ENCODE results near the gene BCS1L.

BCS1L gene

GRCh38 chr2:218623366-218623705 lies 36.1 kb upstream of the BCS1L start:
- POLR2A ChIA-PET: interaction anchor here (1.2 kb wide), 1 partner anchor 16 kb away, joined by 3 read pairs; the partner anchor contains the start of gene PLCD4
- TF ChIP-seq ELF4 (IDR thresholded peaks at IDR 0.05) (no peak), BHLHE40 (IDR thresholded peaks at IDR 0.05; ENCODE audit: borderline replicate concordance) (no peak), FOXA1 (IDR thresholded peaks at IDR 0.05) (no peak), LEF1 (IDR thresholded peaks at IDR 0.05; ENCODE audit: borderline replicate concordance) (no peak), ARNT (IDR thresholded peaks at IDR 0.05) (no peak), FOXK2 (IDR thresholded peaks at IDR 0.05) (no peak), NFRKB (IDR thresholded peaks at IDR 0.05) (no peak), FOXM1 (IDR thresholded peaks at IDR 0.05; ENCODE audit: borderline replicate concordance) (no peak)
- DNase-seq (ENCODE audit: extremely low spot score): no peak
- CTCF ChIA-PET: no interaction called here

- ChIA-PET CTCF (no interaction called here), POLR2A (no interaction called here)
- no peak for TF ChIP-seq FOXK2 (IDR thresholded peaks at IDR 0.05)
- TF ChIP-seq BHLHE40 (IDR thresholded peaks at IDR 0.05; ENCODE audit: borderline replicate concordance): no peak
- TF ChIP-seq PKNOX1 (IDR thresholded peaks at IDR 0.05): no peak
- no peak for TF ChIP-seq TARDBP (IDR thresholded peaks at IDR 0.05)
- TF ChIP-seq FOXA1 (IDR thresholded peaks at IDR 0.05): no peak
- TF ChIP-seq NFRKB (IDR thresholded peaks at IDR 0.05): no peak
- TF ChIP-seq FOXM1 (IDR thresholded peaks at IDR 0.05; ENCODE audit: borderline replicate concordance): no peak
- no peak for TF ChIP-seq SP1 (IDR thresholded peaks at IDR 0.05)
- no peak for TF ChIP-seq ZNF384 (IDR thresholded peaks at IDR 0.05)
- no peak for TF ChIP-seq L3MBTL2 (conservative IDR thresholded peaks at IDR 0.05)
- no peak for TF ChIP-seq HDGF (IDR thresholded peaks at IDR 0.05; ENCODE audit: borderline replicate concordance)
- no peak for DNase-seq (ENCODE audit: extremely low spot score)
Measured at GRCh38 chr2:218626369-218626768, 33.1 kb upstream of the BCS1L start.

- POLR2A ChIA-PET: no interaction called here
- CTCF ChIA-PET: interaction anchor here (0.6 kb wide), 1 partner anchor 100 kb away, joined by 3 read pairs; no protein-coding TSS in a partner anchor
- no peak for DNase-seq (ENCODE audit: extremely low spot score)
- TF ChIP-seq FOXM1 (IDR thresholded peaks at IDR 0.05; ENCODE audit: borderline replicate concordance): no peak
Measured at GRCh38 chr2:218627939-218628338, 31.5 kb upstream of the BCS1L start.

GRCh38 chr2:218631837-218632236 lies 27.6 kb upstream of the BCS1L start:
- ChIA-PET POLR2A (interaction anchor here (0.6 kb wide), 1 partner anchor 44 kb away, joined by 3 read pairs; no protein-coding TSS in a partner anchor), CTCF (interaction anchor here (0.6 kb wide), 1 partner anchor 165 kb away, joined by 3 read pairs; no protein-coding TSS in a partner anchor)
- TF ChIP-seq HDGF (IDR thresholded peaks at IDR 0.05; ENCODE audit: borderline replicate concordance) (no peak), FOXM1 (IDR thresholded peaks at IDR 0.05; ENCODE audit: borderline replicate concordance) (no peak), TARDBP (IDR thresholded peaks at IDR 0.05) (no peak), ARNT (IDR thresholded peaks at IDR 0.05) (no peak), CTBP1 (IDR thresholded peaks at IDR 0.05; ENCODE audit: borderline replicate concordance) (no peak), ELF4 (IDR thresholded peaks at IDR 0.05) (no peak), LEF1 (IDR thresholded peaks at IDR 0.05; ENCODE audit: borderline replicate concordance) (no peak), BHLHE40 (IDR thresholded peaks at IDR 0.05; ENCODE audit: borderline replicate concordance) (no peak), L3MBTL2 (conservative IDR thresholded peaks at IDR 0.05) (no peak), PKNOX1 (IDR thresholded peaks at IDR 0.05) (no peak), NFRKB (IDR thresholded peaks at IDR 0.05) (no peak)
- DNase-seq (ENCODE audit: extremely low spot score): no peak

- DNase-seq (ENCODE audit: extremely low spot score): no peak
- no peak for TF ChIP-seq FOXA1 (IDR thresholded peaks at IDR 0.05)
- TF ChIP-seq LEF1 (IDR thresholded peaks at IDR 0.05; ENCODE audit: borderline replicate concordance): no peak
- no peak for TF ChIP-seq BHLHE40 (IDR thresholded peaks at IDR 0.05; ENCODE audit: borderline replicate concordance)
- no peak for TF ChIP-seq NFRKB (IDR thresholded peaks at IDR 0.05)
- TF ChIP-seq ELF4 (IDR thresholded peaks at IDR 0.05): no peak
- no peak for TF ChIP-seq HDGF (IDR thresholded peaks at IDR 0.05; ENCODE audit: borderline replicate concordance)
- no peak for TF ChIP-seq SP1 (IDR thresholded peaks at IDR 0.05)
- TF ChIP-seq FOXK2 (IDR thresholded peaks at IDR 0.05): no peak
- POLR2A ChIA-PET: no interaction called here
- CTCF ChIA-PET: no interaction called here
Measured at GRCh38 chr2:218635719-218636118, 23.8 kb upstream of the BCS1L start.

- no peak for DNase-seq (ENCODE audit: extremely low spot score)
- ChIA-PET CTCF (no interaction called here), POLR2A (no interaction called here)
- TF ChIP-seq PKNOX1 (IDR thresholded peaks at IDR 0.05) (no peak), L3MBTL2 (conservative IDR thresholded peaks at IDR 0.05) (no peak), CTBP1 (IDR thresholded peaks at IDR 0.05; ENCODE audit: borderline replicate concordance) (no peak), LEF1 (IDR thresholded peaks at IDR 0.05; ENCODE audit: borderline replicate concordance) (no peak), BHLHE40 (IDR thresholded peaks at IDR 0.05; ENCODE audit: borderline replicate concordance) (no peak), ZNF384 (IDR thresholded peaks at IDR 0.05) (no peak), FOXA1 (IDR thresholded peaks at IDR 0.05) (no peak), HDGF (IDR thresholded peaks at IDR 0.05; ENCODE audit: borderline replicate concordance) (no peak), SP1 (IDR thresholded peaks at IDR 0.05) (no peak), FOXM1 (IDR thresholded peaks at IDR 0.05; ENCODE audit: borderline replicate concordance) (no peak), ELF4 (IDR thresholded peaks at IDR 0.05) (no peak), FOXK2 (IDR thresholded peaks at IDR 0.05) (no peak), SUZ12 (IDR thresholded peaks at IDR 0.05) (no peak), ARNT (IDR thresholded peaks at IDR 0.05) (no peak), TARDBP (IDR thresholded peaks at IDR 0.05) (no peak), NFRKB (IDR thresholded peaks at IDR 0.05) (no peak)
Measured at GRCh38 chr2:218638372-218638771, 21.1 kb upstream of the BCS1L start.
